ENCODE data around the gene TRUB2. TPM values are rescaled to one million over a fixed set of nuclear protein-coding genes. Genes with fewer than 3 reads are reported as not detected.
A peak's percentile ranks its signal among the peaks of the same experiment; 100 is the strongest.
"Not testable (repeated sequence)": the region's sequence is repeated elsewhere in the genome, so short reads cannot be mapped to it uniquely, and the experiment has no call there.

TRUB2 gene
- total RNA-seq, 4 donors from 2014 or later: 7.2 to 18.3 (median 9.2) TPM

DNA sequence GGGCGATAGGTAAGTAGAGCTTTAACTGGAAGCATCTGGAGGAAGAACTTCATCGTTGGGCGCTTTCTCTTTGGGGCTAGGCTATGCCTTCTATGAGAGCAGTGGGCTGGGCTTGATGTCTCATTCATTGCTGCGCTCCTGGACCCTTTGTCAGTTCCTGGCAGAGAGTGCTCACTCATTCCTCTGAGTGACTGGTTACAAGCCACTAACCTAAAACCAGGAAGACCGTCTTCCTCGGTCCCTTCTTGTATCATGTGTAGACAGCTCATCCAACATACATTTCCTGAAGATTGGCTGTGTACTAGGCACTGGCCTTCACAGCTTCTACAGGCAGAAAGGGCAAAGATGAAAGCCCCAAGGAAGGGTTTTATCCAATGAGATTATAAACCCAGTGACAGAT is 39.7 kb downstream of the TRUB2 start:
- Histone ChIP-seq H3K4me1 (peaks cover 0 to 15% (median under 1%) of the 10 kb centered on the region in 4 donors), H3K36me3 (peaks cover 0 to 37% (median 5%) of the 10 kb centered on the region in 3 donors), H3K27ac (no peak overlapping the region), H3K9me3 (no peaks in the 10 kb centered on the region), H3K4me3 (no peak overlapping the region), H3K27me3 (no peaks in the 10 kb centered on the region)
- no peak for TF ChIP-seq EP300 (IDR thresholded peaks at IDR 0.05)
- TF ChIP-seq, protein P1, sequence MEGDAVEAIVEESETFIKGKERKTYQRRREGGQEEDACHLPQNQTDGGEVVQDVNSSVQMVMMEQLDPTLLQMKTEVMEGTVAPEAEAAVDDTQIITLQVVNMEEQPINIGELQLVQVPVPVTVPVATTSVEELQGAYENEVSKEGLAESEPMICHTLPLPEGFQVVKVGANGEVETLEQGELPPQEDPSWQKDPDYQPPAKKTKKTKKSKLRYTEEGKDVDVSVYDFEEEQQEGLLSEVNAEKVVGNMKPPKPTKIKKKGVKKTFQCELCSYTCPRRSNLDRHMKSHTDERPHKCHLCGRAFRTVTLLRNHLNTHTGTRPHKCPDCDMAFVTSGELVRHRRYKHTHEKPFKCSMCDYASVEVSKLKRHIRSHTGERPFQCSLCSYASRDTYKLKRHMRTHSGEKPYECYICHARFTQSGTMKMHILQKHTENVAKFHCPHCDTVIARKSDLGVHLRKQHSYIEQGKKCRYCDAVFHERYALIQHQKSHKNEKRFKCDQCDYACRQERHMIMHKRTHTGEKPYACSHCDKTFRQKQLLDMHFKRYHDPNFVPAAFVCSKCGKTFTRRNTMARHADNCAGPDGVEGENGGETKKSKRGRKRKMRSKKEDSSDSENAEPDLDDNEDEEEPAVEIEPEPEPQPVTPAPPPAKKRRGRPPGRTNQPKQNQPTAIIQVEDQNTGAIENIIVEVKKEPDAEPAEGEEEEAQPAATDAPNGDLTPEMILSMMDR (IDR thresholded peaks at IDR 0.05): no peak
- no peak for TF ChIP-seq POLR2A (IDR thresholded peaks at IDR 0.05)
- no peak for DNase-seq (ENCODE audit: low spot score in 2 of 2)
- WGBS, 2 donors: 93 to 95% methylated on average over 6 of the region's 6 CpGs

GRCh38 chr9:128280084-128280622 is 42.1 kb downstream of the TRUB2 start:
- Histone ChIP-seq H3K9me3 (no peaks in the 10 kb centered on the region), H3K36me3 (peaks cover 0 to 13% (median 0%) of the 10 kb centered on the region in 3 donors), H3K27me3 (no peaks in the 10 kb centered on the region), H3K4me3 (no peak overlapping the region), H3K4me1 (peaks cover 0 to 26% (median 10%) of the 10 kb centered on the region in 4 donors), H3K27ac (no peak overlapping the region)
- no peak for DNase-seq (ENCODE audit: low spot score in 2 of 2)
- TF ChIP-seq EP300 (IDR thresholded peaks at IDR 0.05) (no peak), POLR2A (IDR thresholded peaks at IDR 0.05) (no peak)
- TF ChIP-seq, protein P1 (IDR thresholded peaks at IDR 0.05): no peak
- WGBS, 2 donors: 87 to 91% methylated on average over 5 of the region's 5 CpGs

DNA sequence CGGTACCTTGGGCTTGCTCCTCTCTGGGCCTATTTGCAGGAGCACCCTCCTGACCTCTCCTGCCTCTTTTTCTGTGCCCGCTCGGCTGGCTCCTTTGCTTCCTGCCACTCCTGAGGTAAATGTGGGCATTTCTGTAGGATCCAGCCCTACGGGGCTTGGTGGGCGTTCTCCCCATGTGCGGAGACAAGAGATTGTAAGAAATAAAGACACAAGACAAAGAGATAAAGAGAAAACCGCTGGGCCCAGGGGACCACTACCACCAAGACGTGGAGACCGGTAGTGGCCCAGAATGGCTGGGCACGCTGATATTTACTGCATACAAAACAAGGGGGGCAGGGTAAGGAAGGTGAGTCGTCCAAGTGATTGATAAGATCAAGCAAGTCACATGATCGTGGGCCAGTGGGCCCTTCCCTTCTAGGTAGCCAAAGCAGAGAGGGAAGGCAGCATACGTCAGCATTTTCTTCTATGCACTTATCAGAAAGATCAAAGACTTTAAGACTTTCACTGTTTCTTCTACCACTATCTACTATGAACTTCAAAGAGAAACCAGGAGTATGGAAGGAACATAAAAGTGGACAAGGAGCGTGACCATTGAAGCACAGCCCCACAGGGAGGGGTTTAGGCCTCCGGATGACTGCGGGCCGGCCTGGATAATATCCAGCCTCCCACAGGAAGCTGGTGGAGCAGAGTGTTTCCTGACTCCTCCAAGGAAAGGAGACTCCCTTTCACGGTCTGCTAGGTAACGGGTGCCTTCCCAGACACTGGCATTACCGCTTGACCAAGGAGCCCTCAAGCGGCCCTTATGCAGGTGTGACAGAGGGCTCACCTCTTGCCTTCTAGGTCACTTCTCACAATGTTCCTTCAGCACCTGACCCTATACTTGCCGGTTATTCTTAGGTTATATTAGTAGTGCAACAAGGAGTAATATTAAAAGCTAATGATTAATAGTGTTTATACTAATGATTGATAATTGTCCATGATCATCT is 42.9 kb downstream of the TRUB2 start:
- H3K36me3 ChIP-seq; H3K9me3 ChIP-seq; H3K4me3 ChIP-seq; DNase-seq (ENCODE audit: low spot score in 2 of 2); H3K27me3 ChIP-seq; H3K27ac ChIP-seq: not testable (repeated sequence)
- peaks cover 0 to 34% (median 17%) of the 10 kb centered on the region in 4 donors for H3K4me1 ChIP-seq
- 72 to 76% methylated on average over 22 of the region's 22 CpGs for WGBS, 2 donors

DNA sequence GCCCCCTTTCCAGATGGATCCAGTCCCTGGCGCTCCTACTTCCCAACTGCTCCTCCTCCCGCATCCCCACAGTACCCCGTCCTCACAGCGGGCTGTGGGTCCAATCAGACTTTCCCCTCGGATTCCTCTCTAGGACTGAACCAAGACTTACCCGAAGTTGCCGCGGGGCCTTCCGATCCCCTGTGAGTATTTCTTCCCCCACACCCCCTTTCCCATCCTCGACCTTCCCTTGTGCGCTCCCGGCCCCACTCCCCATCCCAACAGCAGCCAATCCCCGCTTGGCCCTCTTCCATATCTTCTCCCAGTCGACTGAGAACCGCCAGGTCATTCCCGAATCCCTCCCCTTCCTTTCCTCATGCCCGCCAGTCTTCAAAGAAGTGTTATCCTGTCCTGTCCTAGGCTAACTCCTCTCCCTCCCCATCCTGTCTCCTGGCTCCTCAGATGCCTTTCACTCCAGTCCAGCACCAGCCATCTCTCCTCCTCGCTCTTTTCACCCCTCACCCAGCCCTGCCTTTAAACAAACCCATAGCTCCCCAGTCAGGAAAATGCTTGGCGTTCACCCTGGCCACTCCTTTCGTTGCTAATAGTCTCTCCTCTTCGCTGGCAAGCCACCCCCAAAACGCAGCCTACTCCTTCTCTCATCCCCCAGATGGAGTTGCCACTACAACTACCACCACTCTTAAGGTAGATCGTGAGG is 45.5 kb downstream of the TRUB2 start:
- 7 to 9% methylated on average over 23 of the region's 23 CpGs for WGBS, 2 donors
- H3K4me1 ChIP-seq: peaks cover 0 to 47% (median 21%) of the 10 kb centered on the region in 4 donors
- DNase-seq (ENCODE audit: low spot score in 2 of 2): peak in 1 of 2 donors; percentile 37
- TF ChIP-seq EP300 (IDR thresholded peaks at IDR 0.05): no peak
- TF ChIP-seq POLR2A (IDR thresholded peaks at IDR 0.05): no peak
- TF ChIP-seq, protein P1 (IDR thresholded peaks at IDR 0.05): no peak
- H3K4me3 ChIP-seq: peak overlapping the region; percentile 78 to 91 (median 84)
- H3K36me3 ChIP-seq: peaks cover 0 to 27% (median 0%) of the 10 kb centered on the region in 3 donors
- H3K27me3 ChIP-seq: no peaks in the 10 kb centered on the region
- no peaks in the 10 kb centered on the region for H3K9me3 ChIP-seq
- H3K27ac ChIP-seq: peak overlapping the region; percentile 62 to 91 (median 90)

GRCh38 chr9:128276008-128276573 is 46.2 kb downstream of the TRUB2 start, which contains the start of gene SWI5:
SWI5 (plus strand) TSS chr9:128276276.
- Histone ChIP-seq H3K27me3 (no peaks in the 10 kb centered on the region), H3K4me1 (peaks cover 0 to 49% (median 21%) of the 10 kb centered on the region in 4 donors), H3K9me3 (no peaks in the 10 kb centered on the region), H3K27ac (peak within 1 kb of the TSS; percentile 79 to 91 (median 90)), H3K36me3 (peaks cover 0 to 33% (median 0%) of the 10 kb centered on the region in 3 donors), H3K4me3 (peak within 1 kb of the TSS; percentile 83 to 91 (median 86))
- 0% methylated on average over 25 to 32 of the region's 38 CpGs for WGBS, 2 donors
- DNase-seq (ENCODE audit: low spot score in 2 of 2): peak; percentile 100
- peak; percentile 61 to 93 for TF ChIP-seq POLR2A (IDR thresholded peaks at IDR 0.05)
- TF ChIP-seq EP300 (IDR thresholded peaks at IDR 0.05): peak; percentile 95 to 97
- TF ChIP-seq, protein P1 (IDR thresholded peaks at IDR 0.05): peak in 1 of 5 experiments; percentile 26
